Endothelial cell of umbilical vein (primary cell): Measurements from ENCODE around the gene RIT2. TPM values are rescaled to one million over a fixed set of nuclear protein-coding genes. Genes with fewer than 3 reads are reported as not detected.

ENCODE experiments used
- BruUV-seq: library from RNA; stranded (reverse); fragments of 400-500 nt; replicated peaks from 2 replicates; lab custom pipeline; 2021; lab: Mats Ljungman, UMichigan
- CTCF ChIA-PET: fragments of 300-600, 350-600 bp; sonication (Branson Sonifier 250); formaldehyde crosslinking; loops from one replicate; lab custom pipeline; 2021; ENCODE audit warnings: antibody characterized with exemption, inconsistent platforms; lab: Charles Lee
- POLR2A ChIA-PET: fragments of 300-600, 350-600 bp; sonication (Branson Sonifier 250); formaldehyde crosslinking; loops from one replicate; lab custom pipeline; 2021; ENCODE audit warnings: antibody characterized with exemption, inconsistent platforms; lab: Charles Lee
- DNase-seq: peaks from one replicate; pipeline ENCODE4 v3.0.0-alpha.2; 2011; ENCODE audit warnings: low read depth, low spot score
- FAIRE-seq: peaks from 2 replicates; lab custom pipeline; 2011; peaks lifted over from hg19 to GRCh38; lab: Jason Lieb, UNC
- H2AFZ ChIP-seq: 2 replicates; pipeline ENCODE4 v1.6.0; 2012; ENCODE audit warnings: low read depth, low read length, control low read depth, inconsistent platforms
- H3K27ac ChIP-seq: 2 replicates; pipeline ENCODE4 v1.5.1; 2011; ENCODE audit warnings: low read depth, mild to moderate bottlenecking, control low read depth, low read length, moderate library complexity; ENCODE audit not compliant: insufficient read depth
- H3K27me3 ChIP-seq, 2 experiments: 2 replicates each; pipeline versions ENCODE4 v1.6.0 to v1.6.1; 2011; ENCODE audit warnings: low read length in 2 of 2, mixed read lengths in 1 of 2; ENCODE audit not compliant: control insufficient read depth in 2 of 2, insufficient read depth in 2 of 2
- H3K36me3 ChIP-seq, 2 experiments: 2 replicates in 1 of 2; 3 replicates in 1 of 2; pipeline ENCODE4 v1.5.1; 2011; ENCODE audit warnings: low read length in 2 of 2, mild to moderate bottlenecking in 1 of 2, moderate library complexity in 1 of 2; ENCODE audit not compliant: control insufficient read depth in 2 of 2, insufficient read depth in 2 of 2; ENCODE audit errors: extremely low read depth in 1 of 2
- H3K4me1 ChIP-seq: 3 replicates; pipeline ENCODE4 v1.5.1; 2011; ENCODE audit warnings: mild to moderate bottlenecking, low read length; ENCODE audit not compliant: control insufficient read depth, insufficient read depth; ENCODE audit errors: extremely low read depth
- H3K4me2 ChIP-seq: 2 replicates; pipeline ENCODE4 v1.6.1; 2011; ENCODE audit warnings: low read length, control low read depth, mixed read lengths; ENCODE audit not compliant: insufficient read depth
- H3K4me3 ChIP-seq, 3 experiments: fragments of 200-600 bp in 1 of 3; sonication (generic), shearing (Covaris generic) in 1 of 3; replicated peaks in 1 of 3; 2 replicates each; pipeline ENCODE4 v1.5.1; 2011 to 2016; ENCODE audit warnings: control low read depth in 3 of 3, low read length in 3 of 3, mild to moderate bottlenecking in 2 of 3, inconsistent platforms in 1 of 3, low read depth in 1 of 3, moderate library complexity in 1 of 3; ENCODE audit not compliant: insufficient read depth in 1 of 3
- H3K79me2 ChIP-seq: 2 replicates; pipeline ENCODE4 v1.6.0; 2012; ENCODE audit warnings: low read length, inconsistent platforms; ENCODE audit not compliant: control insufficient read depth, insufficient read depth
- H3K9ac ChIP-seq: replicated peaks from 2 replicates; pipeline ENCODE3; 2011; ENCODE audit warnings: low read length, control low read depth; ENCODE audit not compliant: insufficient read depth; ENCODE audit errors: extremely low read depth
- H3K9me1 ChIP-seq: replicated peaks from 3 replicates; pipeline ENCODE4 v1.6.0; 2011; ENCODE audit warnings: mild to moderate bottlenecking, low read length; ENCODE audit not compliant: control insufficient read depth, insufficient read depth; ENCODE audit errors: extremely low read depth
- H3K9me3 ChIP-seq: replicated peaks from 2 replicates; pipeline ENCODE4 v1.5.1; 2012; ENCODE audit warnings: low read length, inconsistent platforms; ENCODE audit not compliant: control insufficient read depth, insufficient read depth
- H4K20me1 ChIP-seq: replicated peaks from 2 replicates; pipeline ENCODE3; 2011; ENCODE audit warnings: mild to moderate bottlenecking, low read length; ENCODE audit not compliant: control insufficient read depth, insufficient read depth; ENCODE audit errors: extremely low read depth
- CTCF ChIP-seq, 2 donors: IDR thresholded peaks; 1 replicate in 1 of 2; 2 replicates in 1 of 2; pipeline ENCODE4 v1.5.1; 2011; ENCODE audit warnings: low read length in 2 of 2, mild to moderate bottlenecking in 2 of 2, moderate library complexity in 2 of 2, control low read depth in 1 of 2, inconsistent platforms in 1 of 2, low read depth in 1 of 2; ENCODE audit not compliant: insufficient read depth in 1 of 2; ENCODE audit errors: extremely low read depth in 1 of 2
- FOS ChIP-seq: IDR thresholded peaks from 2 replicates; pipeline ENCODE4 v1.6.1; 2011; ENCODE audit warnings: mild to moderate bottlenecking, low read length, moderate library complexity, borderline replicate concordance; ENCODE audit not compliant: insufficient read depth
- GATA2 ChIP-seq: IDR thresholded peaks from 2 replicates; pipeline ENCODE4 v1.7.0; 2011; ENCODE audit warnings: low read depth, mild to moderate bottlenecking, moderate library complexity, mixed read lengths, low read length; ENCODE audit not compliant: insufficient read length, insufficient read depth
- JUN ChIP-seq: IDR thresholded peaks from 2 replicates; pipeline ENCODE4 v1.6.1; 2011; ENCODE audit warnings: borderline replicate concordance, low read depth; ENCODE audit not compliant: insufficient read length, insufficient read depth
- MAX ChIP-seq: IDR thresholded peaks from 2 replicates; pipeline ENCODE4 v1.6.1; 2011; ENCODE audit not compliant: insufficient read depth, insufficient read length
- POLR2AphosphoS5 ChIP-seq: IDR thresholded peaks from 2 replicates; pipeline ENCODE4 v1.6.1; 2012; ENCODE audit warnings: low read depth, mild to moderate bottlenecking, control low read depth, low read length, moderate library complexity; ENCODE audit not compliant: insufficient read depth
- dilution Hi-C: fragments of 300-500 bp; cut with MboI; formaldehyde crosslinking; loops from one replicate; pipeline ENCODE4 v1.15.0; 2019; ENCODE audit warnings: low sequenced_read_pairs; ENCODE audit not compliant: extremely low pct_ligation_motif_present
- intact Hi-C: fragments of 100-400 bp; cut with micrococcal nuclease; formaldehyde crosslinking; loops from one replicate; pipeline ENCODE4 v1.10.0; 2022
- polyA plus RNA-seq, 4 experiments: library from polyadenylated mRNA; depleted of rRNA in 3 of 4; stranded (reverse) in 3 of 4; unstranded in 1 of 4; fragments of >200 nt; gene quantifications; 2 replicates each; pipeline versions ENCODE4 v1.2.1 to v1.2.3, GENCODE V29; 2011 to 2012; ENCODE audit warnings: missing spikeins in 1 of 4
- total RNA-seq: library from RNA; stranded (reverse); gene quantifications from 2 replicates; pipeline ENCODE4 v1.2.3, GENCODE V29; 2021

Gene RIT2
- total and polyA plus RNA-seq, 2 donors (not counting 3 experiments of a cell fraction or from before 2014, with no cell fraction given): not detected

GRCh38 chr18:42922363-42922762, 193.1 kb downstream of the RIT2 start:
- BruUV-seq: no TSS peak
- FAIRE-seq (no peak), DNase-seq (no peak)
- Histone ChIP-seq H2AFZ (no peak overlapping the region), H3K27me3 (no peaks in the 10 kb centered on the region), H3K27ac (no peak overlapping the region), H3K36me3 (no peaks in the 10 kb centered on the region), H3K9me3 (no peaks in the 10 kb centered on the region), H3K4me2 (no peak overlapping the region), H3K79me2 (no peaks in the 10 kb centered on the region), H3K4me1 (no peaks in the 10 kb centered on the region), H3K9ac (no peak overlapping the region), H4K20me1 (no peaks in the 10 kb centered on the region), H3K9me1 (no peaks in the 10 kb centered on the region), H3K4me3 (no peak overlapping the region)
- POLR2A ChIA-PET: no interaction called here
- CTCF ChIA-PET: interaction anchor here (1.0 kb wide), 1 partner anchor 244 kb away, joined by 3 read pairs; no protein-coding TSS in a partner anchor
- intact Hi-C loops: no loop called here
- dilution Hi-C loops: no loop called here
- no peak for TF ChIP-seq MAX
- no peak for TF ChIP-seq POLR2AphosphoS5
- no peak for TF ChIP-seq CTCF (IDR thresholded peaks at IDR 0.05; ENCODE audit: extremely low read depth in 1 of 2, insufficient read depth in 1 of 2, low read depth in 1 of 2, low read length in 2 of 2)
- TF ChIP-seq GATA2: no peak
- TF ChIP-seq JUN: no peak
- no peak for TF ChIP-seq FOS
